Measurements from ENCODE around the gene LUC7L3. TPM values are rescaled to one million over a fixed set of nuclear protein-coding genes. Genes with fewer than 3 reads are reported as not detected.

The LUC7L3 gene
- total and polyA plus RNA-seq, 2 of the 13 experiments (the other 11 are each of a cell fraction or from before 2014, with no cell fraction given), result 108 to 120 TPM

GRCh38 chr17:50686494-50687199 is 32.8 kb upstream of the LUC7L3 start (continued):
- TF ChIP-seq BRF2 (CRISPR knock-in tag; IDR thresholded peaks at IDR 0.05) (peak; percentile 52; the same call in 1 of the 2 replicates), ZNF614 (CRISPR knock-in tag; IDR thresholded peaks at IDR 0.05; ENCODE audit: borderline replicate concordance) (0 out of 2 replicates have a peak, but pooled peaks have one; percentile 74), ZNF513 (CRISPR knock-in tag; conservative IDR thresholded peaks at IDR 0.05) (no peak), ASH2L (IDR thresholded peaks at IDR 0.05; ENCODE audit: insufficient read length, low read depth, low read length) (peak; percentile 98), MTA3 (CRISPR knock-in tag; IDR thresholded peaks at IDR 0.05) (no peak), MTA1 (CRISPR knock-in tag; IDR thresholded peaks at IDR 0.05; ENCODE audit: borderline replicate concordance) (no peak), ZMAT5 (CRISPR knock-in tag; IDR thresholded peaks at IDR 0.05; ENCODE audit: borderline replicate concordance, low read depth) (no peak), GTF3A (CRISPR knock-in tag; conservative IDR thresholded peaks at IDR 0.05) (no peak), TEF (CRISPR knock-in tag; IDR thresholded peaks at IDR 0.05) (0 out of 2 replicates have a peak, but pooled peaks have one; percentile 24), ZNF446 (CRISPR knock-in tag; IDR thresholded peaks at IDR 0.05) (no peak), ZNF639 (CRISPR knock-in tag; conservative IDR thresholded peaks at IDR 0.05) (no peak; the same call in 1 of the 2 replicates), PBX2 (CRISPR knock-in tag; IDR thresholded peaks at IDR 0.05) (no peak), KDM2A (CRISPR knock-in tag; IDR thresholded peaks at IDR 0.05; ENCODE audit: borderline replicate concordance, low read depth) (peak; percentile 83), ZNF121 (CRISPR knock-in tag; IDR thresholded peaks at IDR 0.05) (no peak), NFE2 (CRISPR knock-in tag; IDR thresholded peaks at IDR 0.05) (no peak), TEAD2 (CRISPR knock-in tag; IDR thresholded peaks at IDR 0.05) (no peak), ERF (CRISPR knock-in tag; IDR thresholded peaks at IDR 0.05) (peak; percentile 92; the same call in 1 of the 2 replicates), ZNF567 (CRISPR knock-in tag; IDR thresholded peaks at IDR 0.05; ENCODE audit: borderline replicate concordance) (0 out of 2 replicates have a peak, but pooled peaks have one; percentile 91), ZNF773 (CRISPR knock-in tag; IDR thresholded peaks at IDR 0.05; ENCODE audit: borderline replicate concordance) (no peak), ZNF770 (CRISPR knock-in tag; IDR thresholded peaks at IDR 0.05) (peak; percentile 82), ONECUT2 (CRISPR knock-in tag; IDR thresholded peaks at IDR 0.05) (peak; percentile 60; the same call in 1 of the 2 replicates)
